Activated gamma-delta T cell (primary cell): ENCODE data around the gene ELMOD2.
"Not testable (repeated sequence)": the region's sequence is repeated elsewhere in the genome, so short reads cannot be mapped to it uniquely, and the experiment has no call there.

Experiments used
- DNase-seq: peaks from one replicate; lab custom pipeline; 2025; lab: John Stamatoyannopoulos, UW
- total RNA-seq, 2 donors: gene quantifications; one replicate each; lab custom pipeline; 2026; lab: John Stamatoyannopoulos, UW

ELMOD2 gene, protein sequence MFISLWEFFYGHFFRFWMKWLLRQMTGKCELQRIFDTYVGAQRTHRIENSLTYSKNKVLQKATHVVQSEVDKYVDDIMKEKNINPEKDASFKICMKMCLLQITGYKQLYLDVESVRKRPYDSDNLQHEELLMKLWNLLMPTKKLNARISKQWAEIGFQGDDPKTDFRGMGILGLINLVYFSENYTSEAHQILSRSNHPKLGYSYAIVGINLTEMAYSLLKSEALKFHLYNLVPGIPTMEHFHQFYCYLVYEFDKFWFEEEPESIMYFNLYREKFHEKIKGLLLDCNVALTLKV
- total RNA-seq, result 46.4 to 54.4 reads per million in 2 donors

DNA sequence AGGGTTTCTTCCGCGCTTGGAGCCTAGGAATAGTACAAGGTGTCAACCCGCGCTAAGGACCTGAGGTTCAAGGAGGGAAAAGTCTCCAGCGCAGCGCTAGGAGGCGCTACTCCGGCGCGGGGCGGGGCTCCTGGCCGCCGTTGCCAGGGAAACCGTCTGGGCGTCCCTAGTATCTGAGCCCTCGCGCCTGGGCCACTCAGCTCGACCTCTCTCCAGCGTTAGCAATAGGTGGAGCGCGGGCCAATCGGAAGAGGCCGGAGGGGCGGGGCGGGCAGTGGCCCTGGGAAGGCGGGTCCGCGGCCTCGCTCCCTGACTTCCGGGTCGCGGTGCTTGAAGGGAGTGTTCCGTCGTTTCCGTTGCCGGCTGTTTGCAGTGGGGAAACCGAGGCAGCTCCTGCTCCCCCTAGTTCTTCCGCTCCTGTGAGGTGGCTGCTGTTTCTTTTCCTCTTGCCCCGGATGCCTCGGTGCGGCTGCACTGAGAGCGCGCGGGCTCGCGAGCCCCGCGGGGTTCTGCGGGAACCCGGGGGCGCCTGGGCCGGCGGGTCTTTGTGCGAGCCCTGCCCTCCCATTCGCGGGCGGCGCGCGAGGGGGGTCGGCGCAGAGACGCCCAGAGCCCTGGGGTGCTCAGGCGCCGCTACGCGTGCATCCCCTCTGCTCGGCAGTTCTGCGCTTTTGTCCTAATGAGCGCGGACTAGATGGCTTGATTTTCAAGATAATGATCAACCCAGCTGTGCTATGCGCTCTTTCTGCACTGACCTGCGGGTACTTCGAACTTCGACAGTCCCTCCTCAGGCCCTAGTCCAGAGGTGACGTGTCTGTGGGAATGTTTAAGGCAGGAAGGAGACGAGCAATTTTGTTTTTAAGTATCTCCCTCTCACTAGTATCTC, at the start of gene ELMOD2:
Gene ELMOD2 (plus strand): TSS at position 312 of the 886 bp plus-strand sequence. CDS start 1,261 bp downstream, outside the sequence.
- DNase-seq, result peak; percentile 97

DNA sequence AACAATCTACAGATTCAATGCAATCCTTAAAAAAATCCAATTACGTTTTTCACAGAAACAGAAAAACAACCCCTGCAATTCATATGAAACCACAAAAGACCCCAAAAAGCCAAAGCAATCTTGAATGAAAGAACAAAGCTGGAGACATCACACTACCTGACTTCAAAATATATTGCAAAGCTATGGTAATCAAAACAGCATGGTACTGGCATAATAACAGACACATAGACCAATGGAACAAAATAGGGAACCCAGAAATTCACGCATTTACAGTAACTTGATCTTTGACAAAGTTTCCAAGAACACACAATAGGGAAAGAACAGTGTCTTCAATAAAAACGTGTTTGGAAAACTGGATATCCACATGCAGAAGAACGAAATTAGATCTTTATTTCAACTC, 40.5 kb upstream of the ELMOD2 start:
- DNase-seq, result no peak

DNA sequence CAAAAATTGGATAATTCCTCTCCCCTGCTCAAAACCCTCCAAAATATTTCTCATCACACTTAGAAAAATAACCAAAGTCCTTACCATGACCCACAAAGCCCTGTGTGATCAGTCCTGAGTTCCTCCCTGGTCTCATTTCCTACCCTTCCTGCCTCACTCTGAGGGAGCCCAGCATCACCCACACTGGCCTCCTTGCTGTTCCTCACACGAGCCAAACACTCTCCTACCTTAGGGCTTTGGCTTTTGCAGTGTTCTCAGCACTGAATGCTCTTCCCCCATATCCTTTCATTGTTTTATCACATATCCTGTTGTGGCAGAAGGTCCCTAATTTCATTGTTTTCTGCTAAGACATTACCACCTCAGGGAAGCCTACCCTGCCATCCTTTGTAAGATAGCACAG, 38.0 kb upstream of the ELMOD2 start:
- DNase-seq, result no peak

DNA sequence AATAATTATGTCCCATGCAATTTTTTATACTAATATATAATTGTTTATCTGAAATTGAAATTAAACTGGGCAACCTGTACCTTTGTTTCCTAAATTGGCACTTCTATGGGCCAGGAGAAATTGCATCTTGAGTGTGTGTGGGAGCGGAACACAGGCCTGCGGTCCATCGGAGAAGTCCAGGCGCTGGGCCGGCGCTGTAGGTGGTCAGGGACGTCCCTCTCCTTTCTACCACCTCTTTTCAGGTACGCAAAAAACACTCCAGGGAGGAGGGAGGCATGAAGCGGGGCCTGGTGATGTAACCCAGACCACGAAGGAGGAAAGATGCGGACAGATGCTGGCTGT, 26.6 kb upstream of the ELMOD2 start:
- DNase-seq, result no peak

DNA sequence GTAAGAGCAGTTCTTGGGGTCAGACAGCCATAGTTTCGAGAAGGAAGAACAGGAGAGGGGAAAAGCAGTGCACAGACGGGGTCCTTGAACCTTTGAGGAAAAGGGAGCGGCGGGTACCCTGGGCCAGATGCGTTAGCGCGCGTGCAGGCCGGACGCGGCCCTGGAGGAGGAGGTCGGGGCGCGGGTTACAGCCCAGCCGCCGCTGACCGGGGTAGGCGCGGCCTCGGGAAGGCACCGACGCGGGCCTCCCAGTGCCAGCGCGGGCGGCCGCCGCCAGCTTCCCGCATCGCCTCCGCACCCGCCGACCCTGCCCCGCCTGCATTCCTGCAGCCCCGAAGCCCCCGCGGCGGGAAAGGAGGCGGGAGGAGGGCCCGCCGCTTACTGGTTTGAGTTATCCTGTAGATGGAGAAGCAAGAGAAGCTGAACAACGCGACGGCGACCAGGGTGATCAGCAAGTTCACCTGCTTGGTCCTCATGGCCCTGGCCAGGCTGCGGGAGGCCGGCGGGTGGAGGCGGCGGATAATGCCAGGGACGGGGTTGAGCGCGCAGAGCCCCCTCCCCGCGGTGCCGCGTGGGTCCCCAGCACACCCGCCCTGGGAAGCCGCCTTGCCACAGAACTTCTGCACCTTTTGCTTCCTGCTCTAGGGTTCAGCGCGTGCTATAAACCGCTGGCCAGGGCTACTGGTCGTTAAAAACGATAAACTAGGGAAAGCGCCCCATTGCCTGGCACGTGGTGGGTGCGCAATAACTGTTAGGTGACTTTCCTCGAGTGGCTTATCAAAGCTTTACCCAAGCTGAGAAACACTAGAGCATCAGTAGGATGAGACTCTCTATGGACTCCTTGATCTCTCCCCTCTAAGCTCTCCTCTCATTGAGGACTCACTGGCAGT, 26.0 kb upstream of the ELMOD2 start, which contains the start of gene MGAT4D:
Gene MGAT4D (minus strand): TSS at position 547 of the 890 bp plus-strand sequence. CDS start 71 bp downstream, at position 476.
- peak; percentile 7 for DNase-seq

DNA sequence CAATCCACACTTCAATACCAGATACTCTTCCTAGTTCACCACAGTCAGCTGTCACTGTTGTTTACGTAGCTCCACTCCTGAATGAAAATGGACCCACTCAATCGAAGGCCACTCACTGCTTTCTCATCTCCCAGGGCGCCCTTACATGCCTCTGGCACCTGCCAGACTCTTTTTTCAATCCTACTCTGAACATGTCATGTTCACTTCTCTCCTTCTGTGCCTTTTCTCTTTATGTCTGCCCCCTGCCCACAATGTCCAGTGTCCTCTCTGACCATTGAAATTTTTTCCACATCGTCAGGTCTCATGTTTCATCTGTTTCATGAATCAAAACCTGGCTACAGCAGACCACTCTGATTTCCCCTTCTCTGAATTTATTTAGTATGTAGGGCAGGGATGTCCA, 24.6 kb upstream of the ELMOD2 start:
- DNase-seq, result no peak

DNA sequence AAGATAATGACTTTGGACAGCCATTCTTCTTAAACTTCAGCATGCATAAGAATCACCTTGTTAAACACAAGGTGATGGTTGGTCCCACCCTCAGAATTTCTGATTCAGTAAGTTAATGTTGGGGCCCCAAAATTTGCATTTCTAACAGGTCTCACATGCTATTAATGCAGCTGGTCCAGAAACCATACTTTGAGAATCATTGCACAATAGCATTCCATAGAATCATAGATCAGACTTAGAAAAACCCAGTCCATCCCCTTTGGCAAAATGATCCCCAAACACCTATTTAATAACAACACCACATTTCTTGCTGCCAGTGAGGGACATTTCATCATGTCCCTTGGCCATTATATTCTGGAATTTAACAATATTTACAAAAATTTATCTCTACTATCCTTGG, 19.7 kb upstream of the ELMOD2 start:
- DNase-seq, result no peak

DNA sequence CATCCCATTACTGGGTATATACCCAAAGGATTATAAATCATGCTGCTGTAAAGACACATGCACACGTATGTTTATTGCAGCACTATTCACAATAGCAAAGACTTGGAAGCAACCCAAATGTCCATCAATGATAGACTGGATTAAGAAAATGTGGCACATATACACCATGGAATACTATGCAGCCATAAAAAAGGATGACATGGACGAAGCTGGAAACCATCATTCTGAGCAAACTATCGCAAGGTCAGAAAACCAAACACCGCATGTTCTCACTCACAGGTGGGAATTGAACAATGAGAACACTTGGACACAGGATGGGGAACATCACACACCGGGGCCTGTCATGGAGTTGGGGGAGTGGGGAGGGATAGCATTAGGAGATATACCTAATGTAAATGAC, 10.2 kb upstream of the ELMOD2 start:
- DNase-seq, result not testable (repeated sequence)

DNA sequence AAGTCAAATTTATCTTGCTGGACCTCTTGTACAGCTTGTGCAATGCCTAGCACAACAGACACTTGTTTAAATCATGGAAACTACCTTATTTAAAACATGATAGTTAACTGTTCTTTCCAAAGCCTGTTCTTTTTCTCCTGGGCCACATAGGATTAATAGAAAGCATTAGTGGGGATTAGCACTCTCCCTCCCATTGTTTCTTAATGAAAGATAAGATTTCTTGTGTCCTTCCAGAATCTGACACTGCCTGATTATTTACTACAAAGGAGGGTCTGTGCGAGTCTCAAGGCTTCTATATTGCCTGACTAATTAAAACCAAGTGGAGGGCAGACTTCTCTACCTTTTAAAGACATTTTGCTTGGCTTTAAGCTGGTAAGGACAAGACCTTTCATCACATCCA, 8.5 kb upstream of the ELMOD2 start:
- DNase-seq, result no peak

DNA sequence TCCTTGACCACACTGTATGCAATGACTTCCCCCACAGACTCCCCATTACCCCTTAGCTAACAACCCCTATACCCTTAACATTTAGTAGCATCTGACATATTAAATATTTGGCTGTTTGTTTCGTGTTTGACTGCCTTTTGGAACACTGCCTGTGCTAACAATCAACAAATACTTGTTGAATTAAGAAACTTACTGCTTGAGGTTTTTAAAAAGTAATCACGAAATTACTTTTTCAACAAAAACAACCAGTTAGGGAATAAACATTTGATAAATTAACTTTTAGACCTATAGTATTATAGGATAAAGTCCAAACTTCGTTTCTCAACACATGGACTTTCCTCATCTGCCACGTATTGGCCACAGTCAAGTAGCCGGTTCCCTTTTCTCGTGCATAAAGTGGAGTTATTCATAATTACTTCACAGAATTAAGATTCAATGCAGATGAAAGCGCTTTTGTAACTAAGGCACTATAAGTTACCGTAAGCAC, 555 bp upstream of the ELMOD2 start:
- DNase-seq, result no peak

DNA sequence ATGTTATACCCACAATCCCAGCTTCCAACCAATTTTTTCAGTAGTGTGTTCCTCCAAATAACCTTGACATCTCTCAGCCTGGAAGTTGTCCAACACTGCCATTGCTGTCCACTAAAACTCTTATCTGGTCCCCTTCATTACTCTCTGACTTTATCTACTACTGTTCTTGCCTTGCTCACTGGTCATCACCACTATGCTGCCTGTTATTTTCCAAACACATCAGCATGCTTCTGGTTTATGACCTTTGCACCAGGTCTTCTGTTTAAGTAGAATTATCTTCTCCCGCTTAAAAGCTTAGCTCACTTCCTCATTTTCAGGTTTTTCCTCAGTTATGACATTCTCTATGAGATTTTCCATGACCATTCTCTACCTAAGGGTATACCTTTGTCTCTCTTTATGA, 5.5 kb downstream of the ELMOD2 start:
- DNase-seq, result no peak

DNA sequence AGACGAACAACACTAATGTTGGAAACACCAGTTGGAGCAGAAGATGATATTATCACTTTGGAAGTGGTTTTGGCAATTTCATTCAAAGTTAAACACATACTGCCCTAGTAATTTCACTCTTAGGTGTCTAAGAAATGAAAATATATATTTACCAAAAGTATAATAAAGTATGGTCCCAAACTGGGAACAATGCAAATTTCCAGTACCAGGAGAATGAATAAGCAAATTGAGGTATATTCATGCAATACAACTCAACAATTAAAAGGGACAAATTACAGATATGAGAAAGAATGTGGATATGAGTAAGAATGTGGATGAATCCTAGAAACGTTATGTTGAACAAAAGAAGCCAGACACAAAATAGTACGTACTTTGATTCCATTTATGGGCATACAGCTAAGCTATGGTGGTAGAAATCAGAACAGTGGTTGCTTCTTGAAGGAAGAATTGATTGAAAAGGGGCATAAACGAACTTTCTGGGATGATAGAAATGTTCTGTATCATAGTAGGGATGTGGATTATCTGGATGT, 10.0 kb downstream of the ELMOD2 start:
- no peak for DNase-seq

DNA sequence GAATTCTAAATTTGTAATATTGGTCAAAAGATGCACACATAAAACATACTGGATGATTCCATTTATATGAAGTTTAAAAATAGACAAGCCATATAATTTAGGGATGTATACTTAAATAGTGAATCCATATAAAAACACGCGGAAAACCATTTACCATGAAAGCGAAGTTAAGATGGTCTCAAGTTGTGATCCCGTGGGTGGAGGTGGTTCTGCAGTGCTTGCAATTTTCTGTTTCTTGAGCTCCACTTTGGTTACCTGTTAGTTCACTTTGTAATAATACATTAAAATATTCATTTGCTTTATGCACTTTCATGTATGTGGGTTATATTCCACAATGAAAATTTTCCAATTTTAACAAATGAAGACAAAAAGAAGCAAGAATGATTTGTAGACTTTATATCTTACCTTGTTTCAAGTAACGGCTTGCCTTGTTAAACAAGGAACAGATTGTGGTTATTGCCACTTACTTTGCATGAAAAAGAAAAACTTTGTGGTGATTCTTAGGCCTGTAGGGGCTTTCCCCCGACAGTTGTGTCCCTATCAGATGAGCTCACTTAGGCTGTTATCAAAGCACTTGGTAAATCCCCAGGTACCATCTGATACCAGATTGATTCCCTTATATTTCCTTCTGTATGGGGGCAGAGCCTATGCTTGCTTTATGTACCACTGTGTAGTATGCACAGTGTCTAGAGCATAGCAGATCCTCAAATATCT, 32.6 kb downstream of the ELMOD2 start:
- DNase-seq, result no peak

DNA sequence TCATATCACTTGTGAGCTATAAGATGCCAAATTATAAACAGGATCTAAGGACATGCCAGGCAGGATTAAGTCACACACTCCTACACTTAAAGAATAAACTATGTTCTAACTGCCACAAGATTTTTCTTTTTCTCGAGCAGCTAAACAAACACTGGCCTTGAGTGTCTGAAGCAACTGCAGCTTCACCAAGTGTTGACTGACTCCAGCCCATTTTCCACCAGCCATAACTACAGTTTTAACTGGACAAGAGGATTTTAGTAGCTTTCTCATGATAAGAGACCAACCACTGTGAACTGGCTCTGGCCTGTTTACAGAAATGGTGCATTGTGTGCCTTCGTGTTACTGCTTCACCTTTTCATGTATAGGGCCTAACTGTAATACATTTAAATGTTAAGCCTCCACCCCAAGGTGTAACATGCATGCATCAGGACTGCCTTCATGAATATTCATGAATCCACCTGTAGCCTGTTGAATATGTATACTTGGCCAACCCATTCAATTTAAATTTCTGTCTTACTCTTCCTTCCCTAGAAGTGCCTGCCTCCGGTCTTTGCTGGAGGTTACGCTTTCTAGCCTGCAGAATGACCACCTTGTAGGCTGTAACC, 34.0 kb downstream of the ELMOD2 start:
- no peak for DNase-seq

DNA sequence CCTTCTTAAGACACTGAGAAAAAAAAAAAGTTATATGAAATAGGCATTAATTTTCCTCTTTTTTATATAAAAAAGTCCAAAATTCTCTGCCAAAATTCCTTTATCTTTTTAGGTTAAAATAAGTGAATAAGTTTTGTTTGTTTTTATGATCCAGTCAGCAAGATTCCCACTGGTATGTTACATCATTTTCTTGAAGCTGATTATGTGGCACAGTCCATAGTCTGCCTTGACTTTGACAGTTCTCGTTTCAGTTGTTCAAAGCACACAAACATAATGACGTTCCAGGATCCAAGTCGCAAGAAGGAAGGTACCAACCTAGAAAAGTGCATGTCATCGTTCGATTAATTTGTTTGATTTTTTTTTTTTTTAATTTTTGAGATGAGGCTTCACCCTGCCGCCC, 35.7 kb downstream of the ELMOD2 start:
- DNase-seq, result no peak

DNA sequence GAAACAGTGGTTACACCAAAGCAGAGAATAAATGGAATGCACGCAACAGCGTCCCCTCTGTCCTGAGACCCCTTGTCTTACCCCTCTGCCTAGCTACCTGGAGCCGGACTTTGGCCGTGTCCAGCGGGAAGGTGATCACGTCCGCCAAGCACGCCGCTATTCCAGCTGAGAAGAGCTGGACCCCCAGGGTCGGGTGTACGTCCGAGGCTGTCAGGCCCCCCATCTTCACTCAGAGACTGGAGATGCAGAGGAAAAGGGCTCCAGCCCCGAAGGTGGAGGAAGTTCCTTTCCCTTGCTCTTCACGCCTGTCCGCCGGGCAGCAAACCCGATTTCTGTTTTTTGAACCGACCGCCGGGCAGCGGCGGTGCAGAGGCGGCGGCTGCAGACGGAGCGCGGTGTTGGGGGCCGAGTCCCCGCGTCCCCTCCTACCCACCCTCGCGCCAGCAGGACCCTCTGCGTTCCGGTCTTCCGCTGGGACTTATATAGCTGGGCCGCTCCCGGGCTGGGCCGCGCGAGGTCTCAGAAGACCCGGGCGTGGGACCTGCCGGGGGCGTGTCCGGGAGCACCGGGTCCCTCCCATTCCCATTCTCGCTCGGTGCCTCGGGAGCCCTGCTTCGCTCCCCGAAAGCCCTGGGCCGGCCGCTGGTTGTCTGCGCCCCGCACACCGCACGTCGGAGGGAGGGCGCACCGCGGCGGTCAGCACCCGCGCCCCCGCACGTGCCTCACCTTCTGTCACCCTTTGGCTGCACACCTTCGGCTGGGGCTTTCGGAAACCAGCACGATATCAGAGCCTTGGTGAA, 44.7 kb downstream of the ELMOD2 start, which contains the start of gene UCP1:
Gene UCP1 (minus strand): TSS at position 455 of the 800 bp plus-strand sequence. CDS start 232 bp downstream, at position 223.
- DNase-seq, result peak; percentile 5

DNA sequence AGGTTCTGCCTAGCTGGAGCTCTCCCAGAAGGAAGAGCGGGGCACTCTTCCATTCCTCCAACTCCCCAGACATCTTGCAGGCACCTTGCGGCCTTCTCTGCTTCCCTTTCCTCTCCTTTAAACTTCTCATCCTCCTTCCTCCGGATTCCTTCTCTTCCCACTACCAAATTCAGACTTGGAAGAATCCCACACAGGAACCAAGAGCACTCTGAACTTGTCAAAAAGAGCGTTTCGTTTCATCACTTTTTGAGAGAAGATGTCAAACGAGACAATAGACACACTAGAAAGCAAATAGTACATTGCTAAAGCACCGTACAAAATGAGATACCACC, 45.3 kb downstream of the ELMOD2 start:
- DNase-seq, result no peak

DNA sequence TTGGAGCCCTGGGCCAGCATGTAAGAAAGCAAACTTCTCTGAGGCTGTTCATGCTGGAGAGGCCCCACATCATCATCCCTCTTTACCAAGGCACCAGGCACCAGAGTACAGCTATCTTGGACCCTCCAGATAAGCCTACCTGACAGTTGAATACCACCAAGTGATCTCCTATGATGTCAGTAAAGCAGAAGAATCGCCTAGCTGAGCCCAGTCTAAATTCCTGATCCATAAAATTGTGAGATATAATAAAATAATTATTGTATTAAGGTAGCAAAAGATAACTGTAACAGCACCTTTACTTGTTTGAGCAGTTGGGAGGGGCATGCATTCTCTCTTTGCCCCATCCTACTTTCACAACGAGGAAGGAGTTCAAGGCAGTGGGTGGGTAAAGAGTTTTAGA, 47.7 kb downstream of the ELMOD2 start:
- no peak for DNase-seq

DNA sequence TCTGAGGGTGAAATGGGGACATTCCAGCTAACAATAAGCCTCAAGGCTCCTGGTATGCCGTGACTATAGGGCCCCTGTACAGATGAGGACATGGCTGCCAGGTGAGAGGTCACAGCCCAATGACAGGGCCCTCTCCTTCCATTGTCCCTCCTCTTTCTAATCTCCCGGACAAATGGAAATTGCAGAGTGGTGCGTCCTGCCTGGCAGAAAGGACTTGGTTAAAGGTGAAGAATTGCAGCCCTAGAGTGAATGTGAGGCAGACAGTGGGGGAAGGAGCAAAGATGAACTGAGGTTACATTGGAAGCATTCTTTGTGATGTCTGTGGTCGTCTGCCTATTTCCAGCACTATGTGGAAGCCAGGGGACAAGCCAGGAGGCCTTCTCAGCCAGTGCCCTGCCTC, 51.5 kb downstream of the ELMOD2 start:
- no peak for DNase-seq

DNA sequence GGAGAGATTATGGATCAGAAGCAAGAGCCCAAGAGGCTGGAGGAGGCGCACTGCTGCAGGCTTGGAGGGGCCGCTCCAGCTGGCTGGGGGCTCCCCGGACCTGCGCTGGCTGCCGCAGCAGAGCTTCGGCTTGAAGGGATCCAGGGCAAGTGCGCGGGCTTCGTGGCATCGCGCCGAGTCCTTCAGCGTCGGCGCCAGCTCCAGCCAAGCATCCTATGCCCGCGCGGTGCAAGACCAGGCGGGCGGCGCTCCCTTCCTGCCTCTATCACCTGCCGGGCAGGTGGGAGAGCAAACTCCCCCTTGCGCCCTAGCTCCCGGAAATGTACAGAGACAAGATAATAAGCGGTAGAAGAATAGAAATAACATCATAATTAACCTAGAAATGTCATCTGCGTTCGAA, 55.3 kb downstream of the ELMOD2 start:
- no peak for DNase-seq
